HG02571 (cell line): Measurements from ENCODE around the gene PCDHB6.
"Not testable (repeated sequence)": the region's sequence is repeated elsewhere in the genome, so short reads cannot be mapped to it uniquely, and the experiment has no call there.

Experiments used
- ATAC-seq: cut with Tn5 transposase; IDR thresholded peaks from one replicate; pipeline ENCODE4 v1.9.1; 2021; ENCODE audit warnings: mild to moderate bottlenecking, moderate library complexity; ENCODE audit not compliant: unreplicated experiment

Gene PCDHB6

DNA sequence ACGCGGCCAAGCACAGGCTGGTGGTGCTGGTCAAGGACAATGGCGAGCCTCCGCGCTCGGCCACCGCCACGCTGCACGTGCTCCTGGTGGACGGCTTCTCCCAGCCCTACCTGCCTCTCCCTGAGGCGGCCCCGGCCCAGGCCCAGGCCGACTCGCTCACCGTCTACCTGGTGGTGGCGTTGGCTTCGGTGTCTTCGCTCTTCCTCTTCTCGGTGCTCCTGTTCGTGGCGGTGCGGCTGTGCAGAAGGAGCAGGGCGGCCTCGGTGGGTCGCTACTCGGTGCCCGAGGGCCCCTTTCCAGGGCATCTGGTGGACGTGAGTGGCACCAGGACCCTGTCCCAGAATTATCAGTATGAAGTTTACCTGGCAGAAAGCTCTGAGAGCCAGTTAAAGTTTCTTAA is 8.0 kb downstream of the PCDHB6 start:
- not testable (repeated sequence) for ATAC-seq

DNA sequence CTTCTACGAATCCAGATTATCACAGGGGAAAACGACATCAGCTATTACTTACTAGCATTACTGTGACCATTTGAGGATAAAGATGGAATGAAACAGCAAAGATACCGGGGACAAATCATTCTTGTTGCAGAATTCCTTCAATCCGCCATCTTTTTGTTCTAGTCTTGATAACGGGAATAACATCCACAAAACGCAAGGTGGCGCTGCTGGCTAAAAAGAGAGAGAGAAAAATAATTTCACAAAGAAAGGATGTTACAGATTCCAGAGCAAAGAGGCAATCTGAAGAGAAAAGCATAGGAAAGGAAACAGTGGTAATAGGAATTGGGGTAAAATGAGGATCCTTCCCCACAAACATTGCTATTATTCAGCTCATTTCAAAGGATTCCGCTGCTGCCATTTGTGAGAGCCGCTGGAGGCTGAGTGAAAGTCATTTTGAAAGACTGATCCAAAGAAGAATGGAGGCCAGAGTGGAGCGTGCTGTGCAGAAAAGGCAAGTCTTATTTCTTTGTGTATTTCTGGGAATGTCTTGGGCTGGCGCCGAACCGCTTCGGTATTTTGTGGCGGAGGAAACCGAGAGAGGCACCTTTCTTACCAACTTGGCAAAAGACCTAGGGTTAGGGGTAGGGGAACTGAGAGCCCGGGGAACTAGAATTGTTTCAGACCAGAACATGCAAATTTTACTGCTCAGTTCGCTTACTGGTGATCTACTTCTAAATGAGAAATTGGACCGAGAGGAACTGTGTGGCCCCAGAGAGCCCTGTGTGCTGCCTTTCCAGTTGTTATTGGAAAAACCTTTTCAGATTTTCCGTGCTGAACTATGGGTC is 22.7 kb downstream of the PCDHB6 start, which contains the start of gene PCDHB7:
Gene PCDHB7 (plus strand): TSS at position 264 of the 824 bp plus-strand sequence. CDS start 192 bp downstream, at position 456.
- no peak for ATAC-seq

DNA sequence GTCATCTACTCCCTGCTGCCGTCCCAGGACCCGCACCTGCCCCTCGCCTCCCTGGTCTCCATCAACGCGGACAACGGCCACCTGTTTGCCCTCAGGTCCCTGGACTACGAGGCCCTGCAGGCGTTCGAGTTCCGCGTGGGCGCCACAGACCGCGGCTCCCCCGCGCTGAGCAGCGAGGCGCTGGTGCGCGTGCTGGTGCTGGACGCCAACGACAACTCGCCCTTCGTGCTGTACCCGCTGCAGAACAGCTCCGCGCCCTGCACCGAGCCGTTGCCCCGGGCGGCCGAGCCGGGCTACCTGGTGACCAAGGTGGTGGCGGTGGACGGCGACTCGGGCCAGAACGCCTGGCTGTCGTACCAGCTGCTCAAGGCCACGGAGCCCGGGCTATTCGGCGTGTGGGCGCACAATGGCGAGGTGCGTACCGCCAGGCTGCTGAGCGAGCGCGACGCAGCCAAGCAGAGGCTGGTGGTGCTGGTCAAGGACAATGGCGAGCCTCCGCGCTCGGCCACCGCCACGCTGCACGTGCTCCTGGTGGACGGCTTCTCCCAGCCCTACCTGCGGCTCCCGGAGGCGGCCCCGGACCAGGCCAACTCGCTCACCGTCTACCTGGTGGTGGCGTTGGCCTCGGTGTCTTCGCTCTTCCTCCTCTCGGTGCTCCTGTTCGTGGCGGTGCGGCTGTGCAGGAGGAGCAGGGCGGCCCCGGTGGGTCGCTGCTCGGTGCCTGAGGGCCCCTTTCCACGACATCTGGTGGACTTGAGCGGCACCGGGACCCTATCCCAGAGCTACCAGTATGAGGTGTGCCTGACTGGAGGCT is 24.6 kb downstream of the PCDHB6 start:
- ATAC-seq, result not testable (repeated sequence)

DNA sequence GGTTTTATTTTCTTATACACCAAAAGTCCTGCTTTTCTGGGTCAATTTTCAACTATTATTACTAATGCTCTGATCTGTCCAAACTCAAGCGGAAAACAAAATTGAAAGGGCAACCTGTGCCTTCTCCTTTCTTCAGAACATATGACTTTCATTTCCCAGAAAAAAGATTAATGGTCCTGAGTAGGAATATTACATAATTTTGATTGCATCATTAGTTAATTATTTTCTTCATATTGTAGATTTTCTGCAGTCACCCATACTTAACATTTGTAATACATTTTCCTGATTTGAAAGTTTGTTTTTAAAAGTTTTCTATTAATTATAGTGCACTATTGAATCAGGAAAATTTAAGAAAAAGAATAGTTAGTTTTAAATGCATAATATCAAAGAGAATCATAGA is 26.1 kb downstream of the PCDHB6 start:
- ATAC-seq, result no peak

DNA sequence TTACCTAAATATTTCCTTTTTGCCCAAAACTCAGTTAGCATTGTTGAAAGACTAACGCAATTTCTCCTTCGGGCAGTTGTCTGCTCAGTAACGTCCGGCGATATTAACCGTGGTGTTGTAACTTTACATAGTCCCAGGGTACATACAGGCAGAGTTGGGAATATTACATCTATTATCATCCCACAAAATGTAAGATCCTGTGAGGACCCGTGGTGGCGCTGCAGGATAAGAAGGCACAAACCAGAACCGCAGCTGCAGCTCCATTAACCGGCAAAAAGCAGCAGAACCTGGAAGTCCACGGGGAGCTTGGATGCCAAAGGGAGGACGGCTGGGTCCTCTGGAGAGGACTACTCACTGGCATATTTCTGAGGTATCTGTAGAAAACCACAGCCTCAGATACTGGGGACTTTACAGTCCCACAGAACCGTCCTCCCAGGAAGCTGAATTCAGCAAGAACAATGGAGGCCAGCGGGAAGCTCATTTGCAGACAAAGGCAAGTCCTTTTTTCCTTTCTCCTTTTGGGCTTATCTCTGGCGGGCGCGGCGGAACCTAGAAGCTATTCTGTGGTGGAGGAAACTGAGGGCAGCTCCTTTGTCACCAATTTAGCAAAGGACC is 27.8 kb downstream of the PCDHB6 start, which contains the start of gene PCDHB8:
Gene PCDHB8 (plus strand): TSS at position 214 of the 615 bp plus-strand sequence. CDS start 245 bp downstream, at position 459.
- ATAC-seq, result not testable (repeated sequence)

DNA sequence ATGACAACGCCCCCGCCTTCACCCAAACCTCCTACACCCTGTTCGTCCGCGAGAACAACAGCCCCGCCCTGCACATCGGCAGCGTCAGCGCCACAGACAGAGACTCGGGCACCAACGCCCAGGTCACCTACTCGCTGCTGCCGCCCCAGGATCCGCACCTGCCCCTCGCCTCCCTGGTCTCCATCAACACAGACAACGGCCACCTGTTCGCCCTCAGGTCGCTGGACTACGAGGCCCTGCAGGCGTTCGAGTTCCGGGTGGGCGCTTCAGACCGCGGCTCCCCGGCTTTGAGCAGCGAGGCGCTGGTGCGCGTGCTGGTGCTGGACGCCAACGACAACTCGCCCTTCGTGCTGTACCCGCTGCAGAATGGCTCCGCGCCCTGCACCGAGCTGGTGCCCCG is 29.5 kb downstream of the PCDHB6 start:
- ATAC-seq, result not testable (repeated sequence)

DNA sequence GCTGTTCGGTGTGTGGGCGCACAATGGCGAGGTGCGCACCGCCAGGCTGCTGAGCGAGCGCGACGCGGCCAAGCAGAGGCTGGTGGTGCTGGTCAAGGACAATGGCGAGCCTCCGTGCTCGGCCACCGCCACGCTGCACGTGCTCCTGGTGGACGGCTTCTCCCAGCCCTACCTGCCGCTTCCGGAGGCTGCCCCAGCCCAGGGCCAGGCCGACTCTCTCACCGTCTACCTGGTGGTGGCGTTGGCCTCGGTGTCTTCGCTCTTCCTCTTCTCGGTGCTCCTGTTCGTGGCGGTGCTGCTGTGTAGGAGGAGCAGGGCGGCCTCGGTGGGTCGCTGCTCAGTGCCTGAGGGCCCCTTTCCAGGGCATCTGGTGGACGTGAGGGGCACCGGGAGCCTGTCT is 30.0 kb downstream of the PCDHB6 start:
- ATAC-seq, result not testable (repeated sequence)

DNA sequence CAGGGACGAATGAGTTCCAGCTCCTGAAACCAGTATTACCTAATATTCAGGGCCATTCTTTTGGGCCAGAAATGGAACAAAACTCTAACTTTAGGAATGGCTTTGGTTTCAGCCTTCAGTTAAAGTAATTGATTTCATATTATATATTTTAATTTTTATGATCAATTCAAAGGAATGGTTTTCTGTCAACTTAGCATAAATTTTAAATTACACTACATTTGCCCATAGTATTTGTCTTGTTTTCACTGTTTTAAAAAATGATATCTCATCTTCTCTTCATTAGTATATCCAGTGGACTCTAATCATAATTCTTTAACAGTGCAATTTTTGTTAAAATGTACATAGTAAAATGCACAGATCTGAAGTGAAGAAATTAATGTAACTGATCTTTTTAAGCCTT is 30.5 kb downstream of the PCDHB6 start:
- no peak for ATAC-seq

DNA sequence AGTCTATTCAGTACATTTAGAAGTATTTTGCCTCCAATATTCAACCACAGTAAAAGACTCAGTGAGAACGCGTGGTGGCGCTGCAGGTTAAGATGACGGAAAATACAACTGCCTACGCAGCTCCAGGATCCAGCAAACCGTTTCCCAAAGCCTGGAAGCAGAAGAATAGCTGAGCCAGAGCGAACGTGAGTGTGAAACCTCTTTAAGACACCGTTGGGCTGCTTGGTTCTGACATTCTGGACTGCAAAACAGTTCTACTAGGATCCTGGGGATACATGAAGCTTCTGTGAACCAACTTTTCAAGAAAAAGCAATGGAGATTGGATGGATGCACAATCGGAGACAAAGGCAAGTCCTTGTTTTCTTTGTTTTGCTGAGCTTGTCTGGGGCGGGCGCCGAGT is 32.4 kb downstream of the PCDHB6 start, which contains the start of gene PCDHB16:
Gene PCDHB16 (plus strand): TSS at position 140 of the 400 bp plus-strand sequence. CDS start 173 bp downstream, at position 313.
- no peak for ATAC-seq

DNA sequence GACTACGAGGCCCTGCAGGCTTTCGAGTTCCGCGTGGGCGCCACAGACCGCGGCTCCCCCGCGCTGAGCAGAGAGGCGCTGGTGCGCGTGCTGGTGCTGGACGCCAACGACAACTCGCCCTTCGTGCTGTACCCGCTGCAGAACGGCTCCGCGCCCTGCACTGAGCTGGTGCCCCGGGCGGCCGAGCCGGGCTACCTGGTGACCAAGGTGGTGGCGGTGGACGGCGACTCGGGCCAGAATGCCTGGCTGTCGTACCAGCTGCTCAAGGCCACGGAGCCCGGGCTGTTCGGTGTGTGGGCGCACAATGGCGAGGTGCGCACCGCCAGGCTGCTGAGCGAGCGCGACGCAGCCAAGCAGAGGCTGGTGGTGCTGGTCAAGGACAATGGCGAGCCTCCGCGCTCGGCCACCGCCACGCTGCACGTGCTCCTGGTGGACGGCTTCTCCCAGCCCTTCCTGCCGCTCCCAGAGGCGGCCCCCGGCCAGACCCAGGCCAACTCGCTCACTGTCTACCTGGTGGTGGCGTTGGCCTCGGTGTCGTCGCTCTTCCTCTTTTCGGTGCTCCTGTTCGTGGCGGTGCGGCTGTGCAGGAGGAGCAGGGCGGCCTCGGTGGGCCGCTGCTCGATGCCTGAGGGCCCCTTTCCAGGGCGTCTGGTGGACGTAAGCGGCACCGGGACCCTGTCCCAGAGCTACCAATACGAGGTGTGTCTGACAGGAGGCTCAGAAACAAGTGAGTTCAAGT is 34.4 kb downstream of the PCDHB6 start:
- ATAC-seq, result not testable (repeated sequence)

DNA sequence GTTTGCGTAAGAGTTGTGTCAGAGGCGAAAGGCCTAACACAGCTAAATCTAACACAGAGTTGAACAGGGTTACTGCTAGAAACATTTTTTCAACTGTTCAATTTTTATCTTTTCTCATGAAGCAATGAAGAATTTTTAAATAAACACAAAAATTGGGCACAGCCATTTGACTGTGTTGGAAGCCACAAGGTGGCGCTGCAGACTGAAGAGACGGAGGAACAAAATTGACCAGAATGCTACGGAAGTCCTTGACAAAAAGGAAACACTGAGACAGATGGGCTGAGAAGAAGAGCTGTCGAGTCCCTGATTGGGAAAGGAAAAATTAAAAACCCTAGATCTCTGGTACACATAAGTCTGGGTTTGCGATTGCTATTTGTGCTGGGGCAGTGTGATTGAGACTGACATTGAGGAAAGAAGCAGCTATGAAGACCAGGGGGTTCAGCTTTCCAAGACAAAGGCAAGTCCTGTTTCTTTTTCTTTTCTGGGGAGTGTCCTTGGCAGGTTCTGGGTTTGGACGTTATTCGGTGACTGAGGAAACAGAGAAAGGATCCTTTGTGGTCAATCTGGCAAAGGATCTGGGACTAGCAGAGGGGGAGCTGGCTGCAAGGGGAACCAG is 37.1 kb downstream of the PCDHB6 start, which contains the start of gene PCDHB9:
Gene PCDHB9 (plus strand): TSS at position 265 of the 616 bp plus-strand sequence. CDS start 158 bp downstream, at position 423.
- no peak for ATAC-seq

DNA sequence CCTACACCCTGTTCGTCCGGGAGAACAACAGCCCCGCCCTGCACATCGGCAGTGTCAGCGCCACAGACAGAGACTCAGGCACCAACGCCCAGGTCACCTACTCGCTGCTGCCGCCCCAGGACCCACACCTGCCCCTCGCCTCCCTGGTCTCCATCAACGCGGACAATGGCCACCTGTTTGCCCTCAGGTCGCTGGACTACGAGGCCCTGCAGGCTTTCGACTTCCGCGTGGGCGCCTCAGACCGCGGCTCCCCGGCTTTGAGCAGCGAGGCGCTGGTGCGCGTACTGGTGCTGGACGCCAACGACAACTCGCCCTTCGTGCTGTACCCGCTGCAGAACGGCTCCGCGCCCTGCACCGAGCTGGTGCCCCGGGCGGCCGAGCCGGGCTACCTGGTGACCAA is 38.8 kb downstream of the PCDHB6 start:
- not testable (repeated sequence) for ATAC-seq

DNA sequence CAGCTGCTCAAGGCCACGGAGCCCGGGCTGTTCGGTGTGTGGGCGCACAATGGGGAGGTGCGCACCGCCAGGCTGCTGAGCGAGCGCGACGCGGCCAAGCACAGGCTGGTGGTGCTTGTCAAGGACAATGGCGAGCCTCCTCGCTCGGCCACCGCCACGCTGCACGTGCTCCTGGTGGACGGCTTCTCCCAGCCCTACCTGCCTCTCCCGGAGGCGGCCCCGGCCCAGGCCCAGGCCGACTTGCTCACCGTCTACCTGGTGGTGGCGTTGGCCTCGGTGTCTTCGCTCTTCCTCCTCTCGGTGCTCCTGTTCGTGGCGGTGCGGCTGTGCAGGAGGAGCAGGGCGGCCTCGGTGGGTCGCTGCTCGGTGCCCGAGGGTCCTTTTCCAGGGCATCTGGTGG is 39.3 kb downstream of the PCDHB6 start:
- ATAC-seq, result not testable (repeated sequence)

DNA sequence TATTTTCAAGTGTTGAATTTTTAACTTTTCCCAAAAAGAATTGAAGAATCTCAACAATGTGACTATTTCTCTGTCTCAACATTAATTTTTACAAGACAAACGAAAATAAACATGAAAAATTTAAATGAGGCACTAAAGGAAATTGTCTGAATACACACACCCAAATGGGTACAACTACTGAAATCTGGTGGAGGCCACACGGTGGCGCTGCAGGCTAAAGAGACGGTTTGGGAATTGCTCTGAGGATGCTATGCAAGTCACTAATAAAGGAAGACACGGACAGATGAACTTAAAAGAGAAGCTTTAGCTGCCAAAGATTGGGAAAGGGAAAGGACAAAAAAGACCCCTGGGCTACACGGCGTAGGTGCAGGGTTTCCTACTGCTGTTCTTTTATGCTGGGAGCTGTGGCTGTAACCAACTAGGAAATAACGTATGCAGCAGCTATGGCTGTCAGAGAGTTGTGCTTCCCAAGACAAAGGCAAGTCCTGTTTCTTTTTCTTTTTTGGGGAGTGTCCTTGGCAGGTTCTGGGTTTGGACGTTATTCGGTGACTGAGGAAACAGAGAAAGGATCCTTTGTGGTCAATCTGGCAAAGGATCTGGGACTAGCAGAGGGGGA is 42.4 kb downstream of the PCDHB6 start, which contains the start of gene PCDHB10:
Gene PCDHB10 (plus strand): TSS at position 244 of the 616 bp plus-strand sequence. CDS start 200 bp downstream, at position 444.
- ATAC-seq, result no peak

DNA sequence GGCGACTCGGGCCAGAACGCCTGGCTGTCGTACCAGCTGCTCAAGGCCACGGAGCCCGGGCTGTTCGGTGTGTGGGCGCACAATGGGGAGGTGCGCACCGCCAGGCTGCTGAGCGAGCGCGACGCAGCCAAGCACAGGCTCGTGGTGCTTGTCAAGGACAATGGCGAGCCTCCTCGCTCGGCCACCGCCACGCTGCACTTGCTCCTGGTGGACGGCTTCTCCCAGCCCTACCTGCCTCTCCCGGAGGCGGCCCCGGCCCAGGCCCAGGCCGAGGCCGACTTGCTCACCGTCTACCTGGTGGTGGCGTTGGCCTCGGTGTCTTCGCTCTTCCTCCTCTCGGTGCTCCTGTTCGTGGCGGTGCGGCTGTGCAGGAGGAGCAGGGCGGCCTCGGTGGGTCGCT is 44.5 kb downstream of the PCDHB6 start:
- ATAC-seq, result not testable (repeated sequence)

DNA sequence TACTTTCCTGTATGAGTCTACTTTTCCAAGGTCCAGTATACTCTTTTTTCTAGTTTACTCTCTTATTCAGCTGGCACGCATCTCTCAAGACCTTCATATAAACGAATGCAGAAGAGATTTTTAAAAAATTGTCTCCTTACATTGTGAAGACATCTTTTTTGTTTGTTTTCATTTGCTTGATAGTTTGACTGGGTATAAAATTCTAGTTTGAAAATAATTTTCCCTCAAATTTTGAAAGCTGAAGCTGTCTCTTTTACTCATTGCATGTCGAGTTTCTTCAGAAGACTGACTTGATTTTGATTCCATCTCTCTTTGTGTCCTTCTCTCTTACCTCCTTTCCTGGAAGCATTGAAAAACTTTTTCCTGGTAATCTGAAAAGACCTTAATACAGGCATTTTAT is 46.5 kb downstream of the PCDHB6 start:
- ATAC-seq, result no peak

DNA sequence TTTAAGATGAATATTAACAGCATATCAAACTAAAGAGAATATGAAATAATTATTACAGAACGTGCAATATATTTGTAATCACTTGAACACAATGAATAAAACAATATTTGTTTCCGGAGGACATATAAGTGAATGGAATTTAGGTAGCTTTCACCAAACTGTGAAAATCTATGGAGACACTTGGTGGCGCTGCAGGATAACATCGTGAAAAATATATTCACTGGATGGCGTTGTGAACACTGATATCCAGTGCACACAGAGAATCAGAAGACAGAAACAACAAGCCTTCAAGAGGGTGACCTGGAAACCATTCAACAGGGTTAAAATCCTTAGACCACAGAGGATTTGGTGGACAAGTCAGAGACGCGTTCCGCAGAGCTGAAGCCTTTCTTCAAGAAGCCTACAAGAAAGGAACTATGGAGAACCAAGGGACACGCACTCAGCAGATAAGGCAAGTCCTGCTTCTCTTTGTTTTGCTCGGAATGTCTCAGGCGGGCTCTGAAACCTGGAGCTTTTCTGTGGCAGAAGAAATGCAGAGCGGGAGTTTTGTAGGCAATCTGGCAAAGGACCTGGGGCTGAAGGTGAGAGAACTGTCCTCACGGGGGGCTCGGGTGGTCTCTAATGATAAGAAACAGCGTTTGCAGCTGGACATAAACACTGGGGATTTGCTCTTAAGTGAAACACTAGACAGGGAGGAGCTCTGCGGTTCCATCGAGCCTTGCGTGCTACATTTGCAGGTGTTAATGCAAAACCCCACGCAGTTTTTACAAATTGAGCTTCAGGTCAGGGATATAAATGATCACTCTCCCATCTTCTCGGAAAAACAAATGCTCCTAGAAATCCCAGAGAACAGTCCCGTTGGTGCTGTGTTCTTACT is 49.7 kb downstream of the PCDHB6 start, which contains the start of gene PCDHB11:
Gene PCDHB11 (plus strand): TSS at position 269 of the 877 bp plus-strand sequence. CDS start 148 bp downstream, at position 417.
- ATAC-seq, result no peak

DNA sequence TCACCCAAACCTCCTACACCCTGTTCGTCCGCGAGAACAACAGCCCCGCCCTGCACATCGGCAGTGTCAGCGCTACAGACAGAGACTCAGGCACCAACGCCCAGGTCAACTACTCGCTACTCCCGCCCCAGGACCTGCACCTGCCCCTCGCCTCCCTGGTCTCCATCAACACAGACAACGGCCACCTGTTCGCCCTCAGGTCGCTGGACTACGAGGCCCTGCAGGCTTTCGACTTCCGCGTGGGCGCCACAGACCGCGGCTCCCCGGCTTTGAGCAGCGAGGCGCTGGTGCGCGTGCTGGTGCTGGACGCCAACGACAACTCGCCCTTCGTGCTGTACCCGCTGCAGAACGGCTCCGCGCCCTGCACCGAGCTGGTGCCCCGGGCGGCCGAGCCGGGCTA is 51.3 kb downstream of the PCDHB6 start:
- not testable (repeated sequence) for ATAC-seq
